Heart left ventricle (tissue), 13 donors: ENCODE results near the gene SGPL1.
"Not testable (repeated sequence)": the region's sequence is repeated elsewhere in the genome, so short reads cannot be mapped to it uniquely, and the experiment has no call there.

Experiments used
- POLR2A ChIP-seq, 2 donors: fragments of 450-650 bp; IDR thresholded peaks; one replicate each; pipeline ENCODE4 v1.6.1; 2017; ENCODE audit warnings: antibody characterized with exemption in 2 of 2, mild to moderate bottlenecking in 2 of 2, moderate library complexity in 2 of 2
- TF ChIP-seq, protein P1 (sequence below), 12 donors: fragments of 200-600 bp; sonication (generic) in 4 of 12; IDR thresholded peaks; one replicate each; pipeline versions ENCODE4 v1.5.0 to v1.8.0; 2018 to 2022; ENCODE audit warnings: antibody characterized with exemption in 12 of 12, mild to moderate bottlenecking in 5 of 12
- donor health status: ischemic (EF 13 %, LVEDD 7.1; RV severe dilation, severe dysfunction).
- donor health status: DM: no; HTN: yes; CAD: no.
- donor health status: DM: no; HTN: no; CAD: no.
- donor health status: ischemic (EF 25% LVEDD 6.9; RV normal size, moderate dysfunction).
- donor health status: ischemic (EF 25% LVEDD 5.7; RV mildly dilated, moderate dysfunction).
- donor health status: ischemic (EF 35%, LVEDD 5.7; RV mildly dilated, moderate dysfunction).
- donor health status: nonischemic (EF 11% LVEDD 7.7; RV severe dilation, severe dysfunction).
- donor health status: DM: yes; HTN: yes; CAD: no.
- donor health status: PGD.
- donor health status: ischemic (EF 29% LVEDD 5.4; RV normal size, mild dysfunction).
- donor health status: nonischemic (EF 23%, LVEDD 6.1; RV moderate dilation, normal function).

DNA sequence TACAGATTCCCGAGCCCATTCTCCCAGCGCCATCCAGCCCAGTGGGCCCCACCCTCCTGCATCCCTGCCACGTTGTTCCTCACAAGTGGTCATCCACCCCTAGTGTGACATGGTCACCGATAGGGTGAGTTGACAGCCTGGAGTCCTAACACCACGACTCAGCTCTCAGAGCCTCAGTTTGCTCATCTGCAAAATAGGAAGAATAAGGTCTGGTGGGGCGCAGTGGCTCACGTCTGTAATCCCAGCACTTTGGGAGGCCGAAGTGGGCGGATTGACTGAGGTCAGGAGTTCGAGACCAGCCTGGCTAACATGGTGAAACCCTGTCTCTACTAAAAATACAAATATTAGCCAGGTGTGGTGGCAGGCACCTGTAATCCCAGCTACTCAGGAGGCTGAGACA, 104.2 kb downstream of the SGPL1 start:
- TF ChIP-seq, protein P1, sequence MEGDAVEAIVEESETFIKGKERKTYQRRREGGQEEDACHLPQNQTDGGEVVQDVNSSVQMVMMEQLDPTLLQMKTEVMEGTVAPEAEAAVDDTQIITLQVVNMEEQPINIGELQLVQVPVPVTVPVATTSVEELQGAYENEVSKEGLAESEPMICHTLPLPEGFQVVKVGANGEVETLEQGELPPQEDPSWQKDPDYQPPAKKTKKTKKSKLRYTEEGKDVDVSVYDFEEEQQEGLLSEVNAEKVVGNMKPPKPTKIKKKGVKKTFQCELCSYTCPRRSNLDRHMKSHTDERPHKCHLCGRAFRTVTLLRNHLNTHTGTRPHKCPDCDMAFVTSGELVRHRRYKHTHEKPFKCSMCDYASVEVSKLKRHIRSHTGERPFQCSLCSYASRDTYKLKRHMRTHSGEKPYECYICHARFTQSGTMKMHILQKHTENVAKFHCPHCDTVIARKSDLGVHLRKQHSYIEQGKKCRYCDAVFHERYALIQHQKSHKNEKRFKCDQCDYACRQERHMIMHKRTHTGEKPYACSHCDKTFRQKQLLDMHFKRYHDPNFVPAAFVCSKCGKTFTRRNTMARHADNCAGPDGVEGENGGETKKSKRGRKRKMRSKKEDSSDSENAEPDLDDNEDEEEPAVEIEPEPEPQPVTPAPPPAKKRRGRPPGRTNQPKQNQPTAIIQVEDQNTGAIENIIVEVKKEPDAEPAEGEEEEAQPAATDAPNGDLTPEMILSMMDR (IDR thresholded peaks at IDR 0.05): not testable (repeated sequence)
- TF ChIP-seq POLR2A (IDR thresholded peaks at IDR 0.05): not testable (repeated sequence)
